PFSK-1 (cell line): ENCODE measurements around the gene BRSK2.

Experiments used
- FOXP2 ChIP-seq: optimal IDR thresholded peaks from 2 replicates; pipeline ENCODE3; 2011; ENCODE audit warnings: borderline replicate concordance, control low read depth, inconsistent platforms; ENCODE audit not compliant: insufficient read depth; ENCODE audit errors: extremely low read length, extremely low read depth
- POLR2AphosphoS5 ChIP-seq: IDR thresholded peaks from 2 replicates; pipeline ENCODE4 v1.6.1; 2012; ENCODE audit warnings: low read depth, mild to moderate bottlenecking, control low read depth, low read length, moderate library complexity
- REST ChIP-seq, 2 experiments: IDR thresholded peaks; 2 replicates each; pipeline versions ENCODE4 v1.6.1 to v1.8.0; 2011 to 2012; ENCODE audit warnings: low read depth in 2 of 2, low read length in 2 of 2, control low read depth in 1 of 2, inconsistent platforms in 1 of 2, mild to moderate bottlenecking in 1 of 2, moderate library complexity in 1 of 2; ENCODE audit not compliant: insufficient read depth in 1 of 2
- SIN3A ChIP-seq: IDR thresholded peaks from 2 replicates; pipeline ENCODE4 v1.6.1; 2012; ENCODE audit warnings: mild to moderate bottlenecking, low read length, moderate library complexity, borderline replicate concordance; ENCODE audit not compliant: insufficient read depth

- TF ChIP-seq REST (IDR thresholded peaks at IDR 0.05; ENCODE audit: insufficient read depth in 1 of 2, low read depth in 2 of 2, low read length in 2 of 2) (no peak), POLR2AphosphoS5 (no peak), FOXP2 (no peak), SIN3A (no peak)
Observed at GRCh38 chr11:1349327-1350041, 40.2 kb upstream of the BRSK2 start.
